A375 (cell line): ENCODE data around the gene SH2D4B. TPM values are rescaled to one million over a fixed set of nuclear protein-coding genes. Genes with fewer than 3 reads are reported as not detected.

Source experiments
- total RNA-seq: library from RNA; depleted of rRNA; stranded (reverse); fragments of >200 nt; shearing (Covaris generic); gene quantifications from 2 replicates; pipeline ENCODE4 v1.2.3, GENCODE V29; 2014; rRNA removed

Gene SH2D4B
- 0.03 and 0.30 TPM in 2 replicates for total RNA-seq

DNA sequence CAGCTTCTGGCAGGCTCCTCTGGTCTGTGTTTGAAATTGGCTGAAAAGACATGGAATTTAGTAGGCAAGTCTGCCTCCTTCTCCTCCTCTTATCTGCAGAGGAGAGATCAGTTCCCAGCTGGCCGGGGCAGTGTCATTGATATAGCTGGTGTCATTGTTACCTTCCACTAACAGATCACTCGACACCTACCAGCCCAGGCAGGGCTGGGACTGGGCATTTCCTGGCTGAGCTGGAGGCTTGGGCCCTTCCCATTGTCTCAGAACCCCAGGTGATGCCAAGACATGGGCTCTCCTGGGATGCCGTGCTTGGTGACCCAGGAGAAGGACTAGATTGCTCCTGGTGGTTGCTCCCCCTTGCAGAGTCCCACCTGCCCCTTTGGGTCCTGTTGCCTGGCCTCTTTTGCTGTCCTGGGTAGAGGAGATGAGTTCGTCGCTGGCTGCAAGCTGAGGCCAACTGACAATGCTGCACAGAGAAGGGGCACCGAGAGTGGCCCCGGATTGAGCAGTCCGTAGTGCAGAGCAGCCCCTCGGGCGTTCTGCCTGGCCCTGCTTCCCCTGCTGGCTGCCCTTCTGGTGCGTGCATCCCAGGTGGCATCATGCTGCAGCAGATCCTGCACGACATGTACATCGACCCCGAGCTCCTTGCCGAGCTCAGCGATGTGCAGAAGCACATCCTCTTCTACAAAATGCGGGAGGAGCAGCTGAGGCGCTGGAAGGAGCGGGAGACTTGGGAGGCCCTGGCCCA lies at the start of gene SH2D4B:
Gene SH2D4B, plus strand, starts transcription at position 167 of the 745 bp plus-strand sequence. Its CDS starts 430 bp downstream, at position 597.

Other genes with a start within 250 kb of the SH2D4B start
- gene MAT1A, start 248.2 kb upstream of the SH2D4B start, total RNA-seq: 0.08 and 0.19 TPM in 2 replicates
- not detected in 2 replicates for gene DYDC1, start 181.1 kb upstream of the SH2D4B start, total RNA-seq
- not detected in 2 replicates for gene DYDC2, start 181.1 kb upstream of the SH2D4B start, total RNA-seq
- 28.3 and 33.2 TPM in 2 replicates for gene PRXL2A, start 129.4 kb upstream of the SH2D4B start, total RNA-seq
- 34.0 and 35.7 TPM in 2 replicates for gene TSPAN14, start 83.6 kb upstream of the SH2D4B start, total RNA-seq